GM19043 (cell line): Measurements from ENCODE around the gene NTNG2.
"Not testable (repeated sequence)": the region's sequence is repeated elsewhere in the genome, so short reads cannot be mapped to it uniquely, and the experiment has no call there.

Experiments used
- ATAC-seq: cut with Tn5 transposase; IDR thresholded peaks from one replicate; pipeline ENCODE4 v1.9.1; 2021; ENCODE audit warnings: low read depth; ENCODE audit not compliant: unreplicated experiment

The NTNG2 gene

GRCh38 chr9:132247942-132248341, 86.1 kb downstream of the NTNG2 start:
- ATAC-seq, result no peak

DNA sequence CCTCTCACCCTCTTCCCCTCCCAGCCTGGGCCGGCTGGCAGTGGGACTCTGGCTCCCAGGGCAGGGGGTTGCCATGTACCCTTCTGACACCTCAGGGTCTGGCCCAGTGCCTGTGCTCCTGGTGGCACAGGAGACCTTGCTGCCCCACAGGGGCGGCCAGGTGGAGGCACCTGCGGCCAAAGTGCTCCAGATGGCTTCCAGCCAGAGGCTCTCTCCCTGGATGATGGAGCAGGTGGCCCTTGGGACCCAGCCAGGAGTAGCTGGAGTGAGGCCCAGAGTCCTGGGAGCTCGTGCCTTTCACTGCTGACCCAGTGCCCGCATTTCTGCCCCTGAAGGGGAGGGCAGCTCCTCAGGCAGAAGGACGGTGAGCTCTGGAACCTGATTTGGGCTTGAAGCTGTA, 87.3 kb downstream of the NTNG2 start:
- ATAC-seq, result no peak

DNA sequence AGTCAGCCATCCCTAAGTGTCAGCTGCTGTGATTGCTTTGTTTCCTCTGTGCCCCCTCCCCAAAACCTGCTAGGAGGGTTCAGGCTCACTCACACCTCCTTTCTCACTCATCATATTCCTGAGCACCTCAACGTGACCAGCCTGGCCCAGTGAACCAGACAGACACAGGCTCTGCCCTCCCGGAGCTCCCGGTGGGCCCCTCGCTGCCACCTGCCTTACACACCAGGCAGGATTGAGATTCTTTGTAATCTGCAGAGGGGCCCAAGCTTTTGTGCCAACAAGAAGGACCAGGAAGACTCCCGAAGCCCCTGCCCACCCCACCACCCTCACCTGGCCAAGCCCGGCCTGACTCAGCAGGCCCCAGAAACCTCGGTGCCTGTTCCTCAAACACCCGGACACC, 87.8 kb downstream of the NTNG2 start:
- no peak for ATAC-seq

- no peak for ATAC-seq
These were observed 88.7 kb downstream of the NTNG2 start for GRCh38 chr9:132250324-132251262.

GRCh38 chr9:132260846-132261245, 99.0 kb downstream of the NTNG2 start:
- no peak for ATAC-seq

DNA sequence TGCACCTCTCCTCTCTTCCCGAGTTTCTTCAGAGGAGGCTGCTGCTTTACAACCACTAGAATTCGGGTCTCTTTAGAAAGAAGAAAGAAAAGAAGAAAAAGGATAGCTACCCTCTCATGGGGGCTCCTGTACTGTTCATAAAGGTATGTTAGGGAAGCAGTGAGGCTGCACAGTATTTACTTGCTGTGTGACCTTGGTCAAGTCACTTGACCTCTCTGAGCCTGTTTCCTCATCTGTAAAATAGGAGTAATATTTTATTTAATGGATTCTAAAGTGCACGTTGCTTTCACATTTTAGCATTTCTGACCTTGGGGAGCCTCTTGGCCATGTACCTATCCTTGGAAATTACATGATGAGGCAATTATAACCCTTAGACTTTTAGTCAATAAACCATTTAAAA, 104.2 kb downstream of the NTNG2 start:
- ATAC-seq, result no peak

- ATAC-seq, result no peak
These were observed 105.8 kb downstream of the NTNG2 start for GRCh38 chr9:132267660-132268059.

DNA sequence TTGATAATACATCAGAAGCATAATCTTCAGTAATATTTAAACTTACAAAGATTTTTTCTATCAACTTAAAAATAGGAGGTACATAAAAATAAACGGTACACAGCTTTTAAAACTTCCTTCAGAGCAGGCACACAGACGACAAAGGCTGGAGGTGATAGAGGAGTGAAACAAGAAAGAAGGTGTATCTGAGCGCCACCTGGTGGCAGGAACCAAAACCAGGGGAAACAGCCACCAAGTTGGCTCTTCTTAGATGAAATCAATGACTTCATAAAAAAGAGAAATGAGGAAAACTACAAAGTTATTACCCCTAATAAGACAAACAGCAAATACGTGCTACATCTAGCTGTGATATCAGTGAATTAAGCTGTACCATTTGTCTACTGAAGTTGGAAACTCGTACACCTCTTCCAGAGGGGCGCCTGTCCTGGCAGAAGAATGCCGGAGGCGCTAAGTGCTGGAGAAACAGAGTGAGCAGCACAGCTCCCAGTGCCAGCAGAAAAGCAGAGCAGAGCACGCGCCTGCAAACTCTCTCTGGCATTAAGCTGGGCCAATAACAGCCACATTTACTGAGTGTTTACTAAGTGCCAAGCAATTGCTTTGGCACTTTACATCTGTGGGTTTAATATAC, 107.0 kb downstream of the NTNG2 start:
- ATAC-seq, result no peak

- ATAC-seq, result not testable (repeated sequence)
These were observed 108.1 kb downstream of the NTNG2 start for GRCh38 chr9:132269704-132270516.

GRCh38 chr9:132274861-132275260, 113.0 kb downstream of the NTNG2 start:
- ATAC-seq, result no peak

GRCh38 chr9:132283165-132283564, 121.3 kb downstream of the NTNG2 start:
- ATAC-seq, result no peak

GRCh38 chr9:132283863-132284262, 122.0 kb downstream of the NTNG2 start:
- ATAC-seq, result no peak

DNA sequence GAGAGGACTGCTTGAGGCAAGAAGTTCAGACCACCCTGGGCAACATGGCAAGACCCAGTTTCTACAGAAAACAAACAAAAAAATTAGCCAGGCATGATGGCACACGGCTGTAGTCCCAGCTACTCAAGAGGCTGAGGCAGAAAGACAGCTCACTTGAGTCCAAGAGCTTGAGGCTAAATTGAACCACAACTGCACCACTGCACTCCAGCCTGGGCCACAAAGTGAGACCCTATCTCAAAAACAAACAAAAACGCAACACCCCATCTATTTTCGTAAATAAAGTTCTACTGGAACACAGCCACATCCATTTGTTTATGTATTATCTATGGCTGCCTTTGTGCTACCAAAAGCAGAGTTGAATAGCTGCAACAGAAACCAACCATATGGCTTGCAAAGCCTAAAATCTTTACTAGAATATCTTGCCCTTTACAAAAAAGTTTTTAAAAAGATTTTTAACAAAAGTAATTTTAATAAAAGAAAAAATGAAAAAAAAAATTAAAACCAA, 125.5 kb downstream of the NTNG2 start:
- no peak for ATAC-seq

DNA sequence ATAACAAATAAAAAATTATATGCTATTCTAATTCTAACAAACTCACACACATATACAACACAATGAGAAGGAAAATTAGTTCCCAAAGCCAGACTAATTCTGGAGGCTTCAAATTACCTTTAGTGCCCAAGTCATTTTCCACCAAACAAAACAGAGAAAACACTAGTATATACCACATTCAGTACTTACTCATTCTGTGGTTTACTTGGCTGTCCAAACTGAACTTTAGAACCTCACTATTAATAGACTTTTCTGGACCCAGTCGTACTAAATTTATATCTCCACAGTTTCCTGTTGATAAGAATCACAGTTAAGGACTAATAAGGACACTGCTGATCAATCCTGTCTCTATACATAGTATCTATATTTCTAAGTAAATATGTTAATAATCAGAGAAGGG, 126.5 kb downstream of the NTNG2 start:
- no peak for ATAC-seq

DNA sequence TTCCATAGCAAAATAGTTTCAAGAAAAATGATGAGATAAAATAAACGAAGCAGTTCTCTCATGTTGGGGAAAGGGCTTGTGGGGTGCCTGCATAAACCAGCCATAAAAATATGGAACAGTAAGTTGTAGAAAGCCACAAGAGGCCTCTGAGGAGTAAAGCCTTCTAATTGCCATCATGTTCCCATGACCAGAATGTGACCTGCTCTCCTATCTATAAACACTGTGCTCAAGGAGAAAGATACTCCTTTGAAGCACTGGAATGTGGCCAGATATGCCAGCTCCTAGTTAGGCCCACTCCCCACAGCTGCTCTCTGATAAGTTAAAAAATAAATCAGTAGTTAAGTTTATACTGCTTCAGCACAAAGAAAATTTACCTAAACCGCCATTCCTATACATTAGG, 127.1 kb downstream of the NTNG2 start:
- no peak for ATAC-seq

DNA sequence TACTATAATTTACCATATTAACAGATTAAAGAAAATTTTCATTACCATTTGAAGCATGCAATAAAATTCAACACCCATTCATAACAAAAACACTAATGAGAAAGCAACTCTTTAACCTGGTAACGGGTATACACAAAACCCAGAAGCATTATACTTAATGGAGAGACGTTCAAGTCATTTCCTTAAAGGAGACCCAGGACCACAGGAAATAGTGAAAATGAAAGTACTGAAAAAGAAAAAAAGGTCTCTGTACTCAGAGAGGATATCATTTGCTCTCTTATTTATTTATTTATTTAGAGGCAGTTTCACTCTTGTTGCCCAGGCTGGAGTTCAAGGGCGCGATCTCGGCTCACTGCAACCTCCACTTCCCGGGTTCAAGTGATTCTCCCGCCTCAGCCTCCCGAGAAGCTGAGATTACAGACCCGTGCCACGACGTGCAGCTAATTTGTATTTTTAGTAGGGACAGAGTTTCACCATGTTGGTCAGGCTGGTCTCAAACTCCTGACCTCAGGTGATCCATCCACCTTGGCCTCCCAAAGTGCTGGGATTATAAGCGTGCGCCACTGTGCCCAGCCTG, 131.4 kb downstream of the NTNG2 start:
- ATAC-seq, result no peak
